ENCODE results near the gene PRKAR2A.

GRCh38 chr3:48859206-48859605, 11.5 kb upstream of the PRKAR2A start:
- TF ChIP-seq CTCF (IDR thresholded peaks at IDR 0.05; ENCODE audit: insufficient read depth, low read length), result no peak
- no peak for TF ChIP-seq POLR2AphosphoS5 (IDR thresholded peaks at IDR 0.05; ENCODE audit: low read depth)
- no peak for TF ChIP-seq REST (IDR thresholded peaks at IDR 0.05; ENCODE audit: insufficient replicate concordance, low read depth)
- no peak for TF ChIP-seq GABPA (IDR thresholded peaks at IDR 0.05; ENCODE audit: low read depth)
